Activated CD4-positive, alpha-beta T cell treated with anti-CD3 and anti-CD28 coated beads, Interleukin-2, amount 50 U/mL, for 4 hours (primary cell): ENCODE results near the gene STPG2.

Experiments used
- DNase-seq, 2 experiments: peaks; one replicate each; pipeline ENCODE4 v3.0.0-alpha.2; 2020

Gene STPG2

DNA sequence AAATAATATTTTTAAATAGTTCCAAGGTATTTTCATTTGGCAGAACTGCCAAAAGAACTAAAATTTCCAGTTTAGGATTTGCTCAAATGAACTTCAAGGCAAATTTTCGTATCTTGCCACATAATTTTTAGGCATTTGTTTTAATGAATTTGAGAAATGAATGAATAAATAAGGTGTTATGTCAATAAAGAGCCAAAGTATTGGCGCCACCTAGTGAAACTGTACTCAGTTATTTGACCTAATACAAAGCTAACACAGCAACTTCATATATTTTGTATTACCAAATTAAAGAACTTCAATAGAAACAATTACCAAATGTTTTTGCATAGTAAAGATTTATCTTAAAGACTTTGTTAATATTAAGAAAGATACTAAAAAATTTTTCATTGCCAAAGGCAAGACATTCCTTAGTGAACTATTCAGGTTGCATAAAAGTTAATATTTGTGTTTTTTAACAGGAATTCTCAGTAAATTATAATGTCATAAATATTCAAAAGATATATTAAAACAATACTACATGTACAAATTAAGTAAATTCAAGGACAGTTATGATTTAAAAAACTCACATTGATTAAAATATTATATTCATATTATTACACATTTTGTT lies 50.3 kb downstream of the STPG2 start:
- DNase-seq, result no peak

DNA sequence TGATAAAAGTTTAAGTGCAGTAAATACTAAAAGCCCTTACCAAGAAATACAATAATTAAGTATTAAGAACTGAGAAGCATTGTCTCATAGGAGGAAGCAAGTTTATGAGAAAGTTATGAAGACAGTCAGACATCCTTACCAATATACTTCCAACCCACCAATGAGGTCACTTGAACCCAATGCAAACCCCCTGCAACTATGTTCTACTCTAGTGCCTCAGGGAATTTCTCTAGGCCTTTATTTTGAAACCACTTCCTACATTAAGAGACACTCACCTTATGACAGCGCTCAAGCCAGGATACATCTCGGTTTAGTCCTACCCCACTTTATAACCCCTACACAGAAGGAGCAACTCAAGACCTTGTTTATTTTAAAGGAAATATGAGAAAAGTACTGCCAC lies 61.3 kb downstream of the STPG2 start:
- no peak for DNase-seq

DNA sequence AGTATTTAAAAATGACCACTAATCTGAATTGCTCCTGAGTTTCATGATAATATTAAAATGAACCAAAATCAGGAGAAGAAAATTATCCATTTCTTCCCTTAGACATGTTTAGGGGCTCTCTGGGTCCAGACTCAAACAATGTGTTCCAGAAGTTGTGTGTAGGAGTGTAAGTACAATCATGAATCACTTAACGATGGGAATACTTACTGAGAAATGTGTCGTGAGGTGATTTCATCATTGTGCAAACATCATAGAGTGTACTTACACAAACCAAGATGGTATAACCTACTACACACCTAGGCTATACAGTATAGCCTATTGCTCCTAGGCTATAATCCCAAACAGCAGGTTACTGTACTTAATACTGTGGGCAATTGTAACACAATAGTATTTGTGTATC lies 74.8 kb downstream of the STPG2 start:
- DNase-seq, result no peak

DNA sequence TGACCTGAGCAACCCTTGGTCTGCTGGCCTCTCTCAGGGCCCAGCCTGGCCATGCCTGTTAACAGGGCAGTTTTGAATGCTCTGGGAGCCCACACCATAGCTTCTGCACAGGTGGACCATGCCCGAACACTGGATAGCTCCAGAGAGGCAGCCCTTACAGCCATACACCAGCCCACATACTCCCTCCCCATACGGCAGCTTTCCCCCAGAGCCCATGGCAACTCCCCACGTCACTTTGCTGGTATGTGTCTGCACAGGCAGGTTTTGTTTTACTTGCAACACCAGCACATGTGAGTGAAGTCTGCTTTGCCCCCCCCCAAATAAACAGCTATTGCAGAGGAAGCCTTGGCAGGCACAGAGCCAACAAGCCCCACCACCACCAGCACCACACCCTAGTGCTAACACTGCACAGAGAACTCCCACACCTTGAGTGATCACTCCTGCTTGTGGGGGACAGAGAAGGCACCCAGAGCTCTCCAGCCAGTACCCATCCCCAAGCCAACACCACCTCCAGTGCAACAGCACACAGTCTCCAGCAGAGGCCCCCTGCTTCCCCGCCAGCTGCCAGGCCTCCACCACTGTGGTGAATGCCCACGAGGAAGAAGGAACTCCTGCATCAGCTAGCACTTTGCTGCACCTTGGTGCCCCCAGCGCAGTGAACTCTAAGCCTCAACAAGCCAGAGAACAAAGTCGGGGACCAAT lies 87.3 kb downstream of the STPG2 start:
- no peak for DNase-seq

DNA sequence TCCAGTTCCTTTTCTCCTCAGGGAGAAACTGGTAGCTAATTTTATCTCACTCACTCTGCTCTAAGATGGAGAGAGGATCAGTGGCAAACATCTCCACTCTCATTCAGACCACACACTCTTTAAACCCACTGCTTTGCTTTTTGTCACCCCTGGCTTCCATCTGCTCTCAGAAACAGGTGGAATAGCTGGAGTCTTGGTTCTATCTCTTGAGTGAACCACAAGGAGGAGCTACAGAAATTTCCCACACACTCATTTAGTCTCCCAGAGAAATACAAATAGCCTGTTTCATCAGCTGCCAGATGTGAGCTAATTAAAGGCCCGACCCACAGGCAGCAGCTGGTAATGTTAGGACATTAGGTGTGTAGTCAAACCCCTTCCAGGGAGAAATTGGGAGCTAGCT lies 96.6 kb downstream of the STPG2 start:
- DNase-seq, result no peak

DNA sequence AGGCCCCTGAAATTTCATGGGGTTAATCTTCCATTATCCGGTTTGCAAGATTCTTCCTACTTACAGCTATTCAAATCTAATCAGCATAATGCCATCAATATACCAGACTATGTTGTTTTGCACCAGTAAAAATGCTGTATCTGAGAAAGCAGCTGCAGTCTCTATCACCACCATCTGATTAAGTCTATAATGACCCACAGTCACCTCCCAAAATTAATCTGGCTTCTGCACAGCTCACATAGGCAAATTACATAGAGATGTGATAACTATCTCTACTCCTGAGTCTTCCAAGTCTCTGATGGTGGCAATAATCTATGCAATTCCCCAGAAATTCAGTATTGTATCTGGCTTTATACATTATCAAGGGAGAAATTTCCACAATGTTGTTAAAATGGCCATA lies 113.2 kb downstream of the STPG2 start:
- no peak for DNase-seq

DNA sequence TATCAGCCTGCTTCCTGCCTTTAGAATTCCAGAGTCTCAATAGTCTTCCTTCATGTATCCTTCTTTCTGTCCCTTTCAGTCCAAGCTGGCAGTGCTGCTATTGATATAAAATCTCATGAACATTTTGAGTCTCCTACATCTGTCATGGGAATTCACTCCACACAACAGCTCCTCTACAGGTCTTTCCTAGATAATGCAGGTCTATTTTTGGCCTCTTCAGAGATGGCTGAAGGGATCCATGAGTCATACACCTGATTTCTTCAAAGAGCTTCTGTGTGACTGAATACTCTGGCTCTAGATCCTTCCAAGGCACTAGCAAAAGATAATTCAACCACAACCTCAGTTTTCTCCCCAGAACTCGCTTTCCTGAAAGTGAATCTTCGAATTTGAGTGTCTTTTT lies 115.4 kb downstream of the STPG2 start:
- DNase-seq, result no peak

DNA sequence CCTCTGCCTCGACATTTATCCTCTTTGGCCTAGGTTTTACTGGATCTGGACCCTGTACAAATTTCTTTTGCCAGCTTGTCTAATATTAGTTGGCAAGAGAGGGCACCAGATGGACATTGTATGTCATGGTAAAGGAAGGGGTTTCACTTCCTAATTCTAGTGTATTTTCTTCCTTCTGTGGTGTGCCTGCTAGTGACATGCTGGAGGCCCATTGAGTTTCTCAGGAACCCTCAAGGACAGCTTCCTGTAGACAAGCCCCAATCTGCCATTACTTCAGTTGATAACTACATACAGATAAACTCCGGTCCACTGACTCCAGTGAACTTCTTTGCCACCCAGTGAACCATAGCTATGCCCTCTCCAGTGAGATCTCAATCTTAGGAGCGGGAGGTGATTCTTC lies 116.9 kb downstream of the STPG2 start:
- no peak for DNase-seq

DNA sequence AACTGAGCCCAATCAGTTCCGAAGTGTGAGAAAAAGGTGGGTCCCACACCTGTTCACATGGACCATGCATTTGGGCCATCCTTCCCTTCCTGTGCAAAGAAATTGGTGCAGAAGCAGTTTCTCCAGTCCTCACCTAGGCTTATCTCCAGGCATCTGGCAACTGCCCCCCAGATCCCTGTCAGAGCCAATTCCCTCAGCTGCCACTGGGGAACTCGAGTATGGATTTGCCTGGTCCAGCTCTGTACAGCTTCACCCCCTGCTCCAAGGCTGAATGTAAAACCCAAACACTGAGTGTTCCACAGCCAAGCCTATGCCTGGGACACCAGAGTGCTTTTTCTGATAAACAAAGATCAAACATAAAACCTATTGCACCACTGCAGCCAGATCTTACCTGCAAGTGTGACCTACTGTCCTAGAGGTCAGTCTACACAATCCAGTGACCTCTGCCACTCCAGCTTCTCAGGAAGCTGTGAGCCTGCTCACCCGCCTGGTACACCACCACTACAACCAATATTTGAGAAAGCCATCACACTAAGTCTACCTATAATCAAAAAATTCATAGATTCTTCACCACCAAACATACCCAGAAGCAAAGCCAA lies 136.4 kb downstream of the STPG2 start:
- DNase-seq, result no peak

DNA sequence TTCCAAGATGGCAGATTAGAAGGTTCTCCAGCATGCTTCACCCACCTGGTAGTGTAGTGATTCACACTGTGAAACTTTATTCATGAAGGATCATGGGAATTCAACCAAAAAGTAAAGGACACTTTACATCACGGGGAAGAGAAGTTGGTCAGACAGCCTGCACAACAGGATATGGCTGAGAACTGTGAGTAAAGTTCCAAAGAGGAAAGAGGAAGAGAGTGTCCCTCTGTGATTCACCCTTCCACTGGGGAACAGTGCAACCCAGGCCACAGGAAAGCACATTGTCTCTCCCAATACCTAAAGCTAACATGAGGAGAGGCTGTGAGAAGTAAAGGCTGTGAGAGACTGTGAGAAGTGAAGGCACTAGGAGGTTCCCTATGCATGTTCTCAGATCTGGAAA lies 137.2 kb downstream of the STPG2 start:
- no peak for DNase-seq

DNA sequence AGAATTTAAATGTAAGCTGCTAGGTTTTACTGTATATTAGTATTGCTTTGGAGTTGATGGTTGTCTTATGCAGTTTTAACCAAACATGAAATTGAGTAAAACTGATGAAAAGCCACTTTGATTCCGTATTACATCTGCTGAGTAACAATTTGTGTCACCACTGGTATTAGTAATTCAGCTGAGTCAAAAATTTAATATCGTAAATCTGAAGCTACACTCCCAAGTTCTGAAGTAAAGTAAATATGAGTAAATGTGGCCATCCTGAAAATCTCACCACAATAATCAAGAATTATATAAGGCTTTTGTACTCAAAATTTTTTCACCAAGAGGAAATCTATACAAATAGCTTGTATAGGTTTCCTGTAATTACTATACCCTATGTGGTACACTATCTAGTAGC lies 142.3 kb downstream of the STPG2 start:
- DNase-seq, result no peak

DNA sequence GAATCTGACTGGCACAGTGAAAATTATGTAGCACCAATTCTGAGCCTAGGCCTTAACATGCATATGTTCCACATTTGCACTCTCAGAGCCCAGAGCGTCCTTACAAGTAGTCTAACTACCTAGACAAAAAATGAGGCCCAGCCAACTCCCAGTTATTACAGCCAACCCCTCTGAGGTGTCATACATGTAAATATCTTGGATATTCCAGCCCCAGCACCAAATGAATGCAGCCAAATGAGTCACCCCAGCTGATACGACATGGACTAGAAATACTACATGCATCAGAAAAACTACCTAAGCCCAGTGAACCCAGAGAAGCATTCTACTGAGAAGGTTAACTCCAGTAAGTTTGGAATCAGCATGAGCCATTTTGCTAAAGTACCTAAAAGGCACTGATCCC lies 145.1 kb downstream of the STPG2 start:
- DNase-seq, result no peak

DNA sequence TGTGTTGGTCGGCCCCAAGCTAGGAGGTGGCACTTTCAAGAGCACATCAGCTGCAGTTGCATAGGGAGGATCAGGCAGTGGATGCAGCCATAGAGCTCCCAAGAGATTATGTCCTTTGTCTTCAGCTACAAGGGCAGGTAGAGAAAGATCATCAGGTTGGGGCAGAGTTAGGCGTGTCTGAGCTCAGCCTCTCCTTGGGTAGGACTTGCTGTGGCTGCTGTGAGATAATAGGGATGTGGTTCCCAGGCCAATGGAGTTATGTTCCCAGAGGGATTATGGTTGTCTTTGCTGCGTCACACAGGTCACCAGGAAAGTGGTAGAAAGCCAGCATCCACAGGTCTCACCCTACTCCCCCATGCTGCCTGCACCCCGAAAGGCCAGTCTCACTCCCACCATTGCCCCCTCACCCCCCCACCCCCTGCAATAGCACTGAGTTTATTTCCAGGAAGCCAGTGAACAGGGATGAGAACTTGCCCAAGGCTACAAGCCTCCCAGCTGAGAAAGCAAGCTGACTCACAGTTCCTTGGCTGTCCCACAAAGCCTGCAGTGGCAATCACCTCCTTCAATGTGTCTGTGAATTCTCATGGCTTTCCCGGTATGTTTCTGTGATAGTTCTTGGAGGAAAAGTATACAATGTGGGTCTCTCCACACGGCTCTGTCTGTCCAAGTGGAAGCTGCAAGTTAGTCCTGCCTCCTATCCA lies 148.4 kb downstream of the STPG2 start:
- no peak for DNase-seq

DNA sequence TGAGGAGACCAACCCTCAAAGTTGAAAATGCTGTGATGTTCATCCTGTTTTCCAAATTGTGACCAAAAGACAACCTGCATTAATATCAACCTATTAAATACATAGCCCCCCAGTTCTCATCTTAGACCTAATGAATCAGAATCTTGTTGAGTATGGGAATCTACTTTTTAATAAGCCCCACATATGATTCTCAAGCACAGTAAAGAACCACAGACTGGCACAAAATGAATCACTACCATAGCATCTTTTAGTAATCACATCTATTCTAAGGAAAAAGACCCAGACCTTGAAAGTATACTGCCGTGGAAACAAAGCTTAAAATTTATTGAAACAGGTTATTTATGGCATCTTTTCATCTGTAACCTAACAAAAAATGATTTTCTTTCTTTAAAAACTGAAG lies 152.9 kb downstream of the STPG2 start:
- no peak for DNase-seq

DNA sequence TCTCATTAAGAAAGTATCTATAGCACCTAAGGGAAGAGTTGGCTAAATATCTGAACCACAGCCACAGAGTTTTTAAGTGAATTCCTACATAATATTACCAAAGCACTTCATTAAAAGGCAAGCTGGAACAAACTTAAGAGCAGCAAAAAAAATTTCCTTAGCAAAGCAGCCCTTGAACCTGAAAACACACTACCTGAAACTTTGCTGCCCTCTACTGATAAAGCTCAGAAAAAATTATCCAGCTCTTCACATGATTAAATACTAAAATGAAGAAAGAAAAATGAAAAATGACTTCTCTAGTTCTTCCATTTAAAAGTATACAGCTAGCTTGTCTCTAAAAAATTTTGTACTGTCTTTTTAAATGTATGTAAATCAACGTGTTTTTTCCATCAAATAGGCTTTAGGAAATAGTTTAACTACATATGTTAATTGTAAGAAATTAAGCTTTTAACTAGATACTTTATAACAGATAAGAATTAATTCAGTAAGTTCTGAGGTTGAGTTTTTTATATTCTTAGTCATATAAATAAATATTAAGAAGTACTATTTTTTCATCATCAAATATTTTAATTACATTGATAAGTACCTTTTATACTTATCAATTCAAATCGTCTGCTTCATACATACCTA lies 156.1 kb downstream of the STPG2 start:
- no peak for DNase-seq

DNA sequence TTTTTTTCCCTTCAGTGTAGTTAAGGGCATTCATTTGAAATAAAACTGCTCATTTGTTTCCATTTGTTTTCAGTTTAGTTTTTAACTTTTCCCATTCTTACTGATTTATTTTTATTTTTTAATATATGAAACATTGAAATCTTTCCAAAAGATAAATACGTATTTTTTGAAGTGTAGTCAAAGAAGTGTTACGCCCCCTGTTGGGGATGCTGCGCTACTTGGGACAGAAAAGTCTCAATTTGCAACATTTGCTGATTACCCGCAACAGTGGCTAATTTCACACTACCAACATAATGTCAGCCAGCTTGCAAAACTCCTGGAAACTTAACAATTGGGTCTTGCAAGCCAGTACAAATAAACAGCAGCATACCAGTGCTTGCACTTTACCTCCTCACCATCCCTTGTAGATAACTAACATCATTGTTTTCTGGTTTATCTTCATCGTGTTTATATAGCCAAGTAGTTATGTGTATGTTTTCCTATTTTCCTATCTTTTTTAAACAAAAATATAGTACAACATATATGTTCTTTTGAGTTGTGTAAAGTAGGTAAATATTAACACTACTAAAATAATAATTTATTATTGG lies 158.6 kb downstream of the STPG2 start:
- no peak for DNase-seq

DNA sequence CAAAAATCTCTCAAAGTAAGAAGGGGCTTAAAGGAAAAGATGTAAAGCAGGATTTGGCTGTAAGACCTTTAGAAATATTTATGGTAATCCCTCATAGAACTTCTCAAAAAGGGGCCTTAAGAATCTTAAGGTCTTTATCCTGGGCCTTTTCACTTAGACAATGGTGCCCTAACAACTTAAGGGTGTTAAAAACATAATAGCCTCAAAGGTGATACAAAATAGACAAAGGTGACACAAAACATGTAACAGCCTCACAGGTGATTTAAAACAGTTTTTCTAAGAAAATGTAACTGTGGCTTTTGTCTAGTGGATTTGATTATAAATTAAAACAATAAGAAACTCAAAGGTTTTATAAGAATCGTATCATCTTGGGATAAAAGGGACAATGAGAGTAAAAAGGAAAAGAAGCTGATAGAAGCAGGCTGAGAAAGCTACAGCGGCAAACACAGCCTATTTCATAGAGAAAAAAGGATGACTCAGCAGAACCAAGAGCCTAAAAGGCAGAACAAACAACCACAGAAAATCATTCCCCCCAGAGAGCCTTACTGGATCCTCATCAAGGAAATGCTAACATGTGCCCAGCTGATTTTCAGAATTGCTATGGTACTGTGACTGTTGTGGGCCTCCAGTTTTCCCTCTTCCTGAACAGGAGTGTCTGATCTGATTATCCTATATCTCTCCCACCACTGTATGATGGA lies 164.3 kb downstream of the STPG2 start:
- DNase-seq, result no peak

DNA sequence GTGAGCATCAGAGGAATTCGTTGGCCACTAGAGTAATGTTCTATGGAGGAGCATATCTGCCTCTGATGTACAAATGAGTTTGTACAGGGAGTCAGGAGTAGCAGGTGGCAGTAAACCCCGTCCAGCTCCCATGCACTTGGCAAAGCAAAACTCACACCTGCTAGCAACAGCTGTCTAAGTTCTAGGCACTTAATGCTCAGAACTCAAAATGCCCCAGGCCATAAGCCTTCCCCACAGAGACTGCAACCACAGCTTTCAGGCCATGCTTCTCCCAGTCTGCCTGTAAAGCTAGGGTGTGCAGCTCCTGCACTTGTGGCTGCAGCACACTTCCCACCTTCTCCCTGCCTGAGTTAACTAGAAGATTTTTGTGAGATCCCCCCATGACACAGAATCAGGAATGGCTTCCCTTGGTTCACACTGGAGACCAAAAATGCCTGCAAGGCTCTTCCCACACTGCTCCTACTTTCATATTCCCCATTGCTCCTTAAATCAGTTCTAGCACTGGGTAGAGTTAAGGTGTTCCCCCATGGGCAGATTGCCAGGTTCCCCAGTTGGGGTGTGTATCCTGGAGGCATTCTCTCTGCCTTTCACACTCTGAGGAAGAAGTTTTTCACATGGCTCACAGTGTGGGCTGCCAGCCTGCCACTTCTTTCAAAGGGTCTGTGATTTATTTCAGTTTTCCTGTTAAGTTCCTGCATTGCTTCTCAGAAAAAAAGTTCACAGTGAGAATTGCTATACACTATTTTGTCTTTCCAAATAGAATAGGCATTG lies 189.9 kb downstream of the STPG2 start:
- DNase-seq, result no peak

DNA sequence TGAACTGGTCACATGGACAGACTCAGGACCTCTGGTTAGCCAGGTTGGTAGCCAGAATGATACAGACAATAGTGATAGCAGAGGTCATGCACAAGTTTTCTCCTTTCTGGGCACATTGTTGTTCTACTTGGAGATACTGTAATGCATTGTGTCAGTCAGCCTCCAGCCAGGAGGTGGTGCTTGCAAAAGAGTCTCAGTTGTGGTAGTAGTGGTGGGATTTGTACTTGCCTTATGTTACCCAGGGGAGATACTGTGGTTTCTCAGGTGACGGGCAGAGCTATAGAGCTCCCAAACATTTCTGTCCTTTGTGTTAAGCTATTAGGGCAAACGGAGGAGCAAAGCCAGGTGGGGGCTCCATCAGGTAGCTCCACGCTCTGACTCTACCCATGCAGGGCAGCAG lies 190.5 kb downstream of the STPG2 start:
- DNase-seq, result no peak

DNA sequence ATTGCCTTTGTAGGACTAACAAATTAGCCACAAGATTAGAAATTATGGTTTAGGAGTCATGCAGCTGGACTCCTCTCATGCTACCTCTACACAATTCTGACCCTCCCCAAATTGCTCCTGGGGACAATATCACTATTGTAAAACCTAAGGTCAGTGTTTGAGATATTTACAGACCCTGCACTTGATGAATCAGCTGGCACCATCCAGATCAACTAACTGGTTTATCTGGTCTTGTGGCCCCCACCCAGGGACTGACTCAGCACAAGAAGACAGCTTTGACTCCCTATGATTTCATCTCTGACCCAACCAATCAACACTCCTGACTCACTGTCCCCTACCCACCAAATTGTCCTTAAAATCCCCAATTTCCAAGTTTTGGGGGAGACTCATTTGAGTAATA lies 192.4 kb downstream of the STPG2 start:
- DNase-seq, result no peak

DNA sequence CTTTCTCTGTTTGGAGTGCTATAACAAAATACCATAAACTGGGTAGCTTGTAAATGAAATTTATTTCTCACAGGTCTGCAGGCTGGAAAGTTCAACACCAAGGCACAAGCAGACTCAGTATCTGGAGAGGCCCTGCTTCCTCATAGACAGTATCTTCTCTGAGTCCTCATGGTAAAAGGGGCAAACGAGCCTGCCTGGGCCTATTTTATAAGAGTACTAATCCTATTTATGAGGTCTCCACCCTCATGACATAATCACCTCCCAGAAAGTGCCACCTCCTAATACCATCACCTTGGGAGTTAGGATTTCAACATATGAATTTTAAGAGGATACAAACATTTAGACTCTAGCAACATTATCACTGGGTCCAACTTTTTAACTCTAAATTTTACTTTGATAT lies 200.3 kb downstream of the STPG2 start:
- no peak for DNase-seq

DNA sequence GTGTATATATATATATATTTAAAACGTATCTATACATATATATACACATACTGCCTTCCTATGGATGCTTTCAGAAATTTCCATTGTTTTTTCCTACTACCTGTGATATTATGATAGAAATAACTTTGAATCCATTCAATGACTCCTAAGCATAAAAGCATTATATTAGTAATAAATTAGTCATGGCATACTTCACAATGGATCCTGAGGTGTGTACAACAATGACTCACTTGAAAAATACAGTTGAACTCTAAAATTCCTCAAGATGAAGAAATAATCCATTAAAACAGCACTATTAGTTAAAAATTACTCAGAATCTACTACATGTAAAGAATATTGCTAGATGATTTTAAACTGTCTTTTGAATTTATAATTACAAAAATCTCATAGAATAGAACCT lies 201.1 kb downstream of the STPG2 start:
- DNase-seq, result no peak
